Right atrium auricular region (tissue), 2 donors: Measurements from ENCODE around the gene DYNC1I1. TPM values are rescaled to one million over a fixed set of nuclear protein-coding genes. Genes with fewer than 3 reads are reported as not detected.

Experiments used
- DNase-seq: peaks from one replicate; pipeline ENCODE4 v3.0.0-alpha.2; 2019; ENCODE audit warnings: low spot score
- H3K27ac ChIP-seq, 2 donors: fragments of 200-600 bp; sonication (generic); 1 replicate in 1 of 2; 2 replicates in 1 of 2; pipeline ENCODE4 v1.5.1; 2016 to 2019
- H3K27me3 ChIP-seq, 2 donors: fragments of 200-600 bp; sonication (generic); one replicate each; pipeline versions ENCODE4 v1.5.1 to v1.6.0; 2017 to 2019
- H3K36me3 ChIP-seq: fragments of 200-600 bp; sonication (generic); one replicate; pipeline ENCODE4 v1.5.1; 2016
- H3K4me1 ChIP-seq, 2 donors: fragments of 200-600 bp; sonication (generic); one replicate each; pipeline versions ENCODE4 v1.5.1 to v1.6.0; 2017 to 2019
- H3K4me3 ChIP-seq, 2 donors: fragments of 200-600 bp; sonication (generic); 1 replicate in 1 of 2; 2 replicates in 1 of 2; pipeline ENCODE4 v1.5.1; 2017 to 2019; ENCODE audit warnings: mild to moderate bottlenecking in 1 of 2, moderate library complexity in 1 of 2
- H3K9me3 ChIP-seq, 2 donors: fragments of 200-600 bp; sonication (generic); one replicate each; pipeline ENCODE4 v1.5.1; 2019
- CTCF ChIP-seq, 2 donors: fragments of 200-600 bp; sonication (generic); IDR thresholded peaks; one replicate each; pipeline ENCODE4 v1.5.1; 2019; ENCODE audit warnings: antibody characterized with exemption in 2 of 2
- total RNA-seq, 2 donors: library from RNA; depleted of rRNA; stranded (reverse); fragments of >200 nt; gene quantifications; one replicate each; pipeline ENCODE4 v1.1.0, GENCODE V29; 2016

DYNC1I1 gene
- total RNA-seq, 2 donors from 2014 or later = 14.1 to 41.3 TPM

GRCh38 chr7:95971716-95972115 lies 199.4 kb downstream of the DYNC1I1 start:
- H3K4me1 ChIP-seq = peaks cover 0 to 7% of the 10 kb centered on the region in 2 donors
- DNase-seq = no peak
- no peak overlapping the region for H3K4me3 ChIP-seq
- H3K27me3 ChIP-seq = no peaks in the 10 kb centered on the region
- no peak overlapping the region for H3K27ac ChIP-seq
- no peak for TF ChIP-seq CTCF (IDR thresholded peaks at IDR 0.05)
- H3K9me3 ChIP-seq = no peaks in the 10 kb centered on the region
- no peaks in the 10 kb centered on the region for H3K36me3 ChIP-seq

- DNase-seq = no peak
- Histone ChIP-seq H3K4me1 (peaks cover 0 to 7% of the 10 kb centered on the region in 2 donors), H3K27ac (no peak overlapping the region), H3K27me3 (no peaks in the 10 kb centered on the region), H3K4me3 (no peak overlapping the region), H3K36me3 (no peaks in the 10 kb centered on the region), H3K9me3 (no peaks in the 10 kb centered on the region)
- TF ChIP-seq CTCF (IDR thresholded peaks at IDR 0.05) = no peak
These were observed 200.2 kb downstream of the DYNC1I1 start for GRCh38 chr7:95972523-95972922.

- no peak for TF ChIP-seq CTCF (IDR thresholded peaks at IDR 0.05)
- Histone ChIP-seq H3K36me3 (no peaks in the 10 kb centered on the region), H3K4me1 (peaks cover 0 to 7% of the 10 kb centered on the region in 2 donors), H3K27ac (no peak overlapping the region), H3K27me3 (no peaks in the 10 kb centered on the region), H3K4me3 (no peak overlapping the region), H3K9me3 (no peaks in the 10 kb centered on the region)
- no peak for DNase-seq
These were observed 201.8 kb downstream of the DYNC1I1 start for GRCh38 chr7:95974108-95974507.

GRCh38 chr7:95976369-95977060 lies 204.2 kb downstream of the DYNC1I1 start:
- Histone ChIP-seq H3K27ac (no peak overlapping the region), H3K9me3 (no peaks in the 10 kb centered on the region), H3K27me3 (no peaks in the 10 kb centered on the region), H3K4me3 (no peak overlapping the region), H3K36me3 (no peaks in the 10 kb centered on the region), H3K4me1 (peaks cover 0 to 7% of the 10 kb centered on the region in 2 donors)
- DNase-seq = no peak
- TF ChIP-seq CTCF (IDR thresholded peaks at IDR 0.05) = no peak

GRCh38 chr7:95977994-95978393 lies 205.6 kb downstream of the DYNC1I1 start:
- Histone ChIP-seq H3K27ac (no peak overlapping the region), H3K27me3 (no peaks in the 10 kb centered on the region), H3K9me3 (no peaks in the 10 kb centered on the region), H3K4me1 (no peaks in the 10 kb centered on the region), H3K36me3 (no peaks in the 10 kb centered on the region), H3K4me3 (no peak overlapping the region)
- TF ChIP-seq CTCF (IDR thresholded peaks at IDR 0.05) = no peak
- DNase-seq = no peak

GRCh38 chr7:95980167-95980566 lies 207.8 kb downstream of the DYNC1I1 start:
- TF ChIP-seq CTCF (IDR thresholded peaks at IDR 0.05) = no peak
- Histone ChIP-seq H3K4me1 (no peaks in the 10 kb centered on the region), H3K9me3 (no peaks in the 10 kb centered on the region), H3K4me3 (no peak overlapping the region), H3K27ac (no peak overlapping the region), H3K27me3 (no peaks in the 10 kb centered on the region), H3K36me3 (no peaks in the 10 kb centered on the region)
- DNase-seq = no peak
